Heart left ventricle (tissue), 16 donors: ENCODE results near the gene CNGB1. TPM values are rescaled to one million over a fixed set of nuclear protein-coding genes. Genes with fewer than 3 reads are reported as not detected.

Source experiments
- ATAC-seq, 4 donors: fragments of 200-7000 bp; cut with Tn5 transposase; one replicate each; pipeline ENCODE4 v1.9.1; 2020 to 2022; ENCODE audit warnings: moderate library complexity in 4 of 4, mild to moderate bottlenecking in 3 of 4, moderate number of reproducible peaks in 1 of 4
- DNase-seq, 5 donors: peaks; one replicate each; pipeline ENCODE4 v3.0.0-alpha.2; 2020
- H3K27ac ChIP-seq, 12 donors: fragments of 200-600 bp; sonication (generic) in 4 of 12; one replicate each; pipeline versions ENCODE4 v1.5.0 to v1.8.0; 2016 to 2022; ENCODE audit warnings: mild to moderate bottlenecking in 2 of 12
- H3K27me3 ChIP-seq, 9 donors: fragments of 200-600 bp; sonication (generic) in 2 of 9; one replicate each; pipeline versions ENCODE4 v1.5.1 to v1.8.0; 2016 to 2022; ENCODE audit warnings: mild to moderate bottlenecking in 3 of 9
- H3K36me3 ChIP-seq, 9 donors: fragments of 200-600 bp; sonication (generic) in 2 of 9; one replicate each; pipeline versions ENCODE4 v1.5.0 to v1.8.0; 2018 to 2022; ENCODE audit warnings: mild to moderate bottlenecking in 2 of 9
- H3K4me1 ChIP-seq, 12 donors: fragments of 200-600 bp; sonication (generic) in 4 of 12; one replicate each; pipeline versions ENCODE4 v1.5.0 to v1.8.0; 2016 to 2022; ENCODE audit warnings: mild to moderate bottlenecking in 3 of 12
- H3K4me3 ChIP-seq, 12 donors: fragments of 200-600 bp; sonication (generic) in 4 of 12; one replicate each; pipeline versions ENCODE4 v1.5.0 to v1.8.0; 2017 to 2022; ENCODE audit warnings: mild to moderate bottlenecking in 9 of 12, moderate library complexity in 4 of 12
- H3K9me3 ChIP-seq, 12 donors: fragments of 200-600 bp; sonication (generic) in 4 of 12; one replicate each; pipeline versions ENCODE4 v1.5.0 to v1.8.0; 2016 to 2022; ENCODE audit warnings: mild to moderate bottlenecking in 1 of 12
- CTCF ChIP-seq, 12 donors: fragments of 200-600 bp; sonication (generic) in 4 of 12; IDR thresholded peaks; one replicate each; pipeline versions ENCODE4 v1.5.0 to v1.8.0; 2018 to 2022; ENCODE audit warnings: antibody characterized with exemption in 12 of 12, mild to moderate bottlenecking in 5 of 12
- POLR2A ChIP-seq, 2 donors: fragments of 450-650 bp; IDR thresholded peaks; one replicate each; pipeline ENCODE4 v1.6.1; 2017; ENCODE audit warnings: antibody characterized with exemption in 2 of 2, mild to moderate bottlenecking in 2 of 2, moderate library complexity in 2 of 2
- WGBS, 4 donors: extraction: QIAGEN DNeasy Blood & Tissue Kit in 2 of 4; methylation state at CpG; one replicate each; pipeline versions ENCODE4 v1.1.5 to v1.1.7; 2013 to 2018; 5-methylcytosine and 5-hydroxymethylcytosine counted together
- intact Hi-C, 10 donors: fragments of 100-400 bp; cut with DNase I; formaldehyde crosslinking; loops; one replicate each; pipeline versions ENCODE4 v1.11.1 to v1.14.2; 2022
- polyA plus RNA-seq, 2 donors: library from polyadenylated mRNA; stranded (reverse); fragments of 200-250 nt; gene quantifications; one replicate each; pipeline ENCODE4 v1.2.3, GENCODE V29; 2013
- total RNA-seq, 9 donors: library from RNA; depleted of rRNA in 2 of 9; stranded (reverse); fragments of >200 nt in 2 of 9; fragmentation: NEBNext Ultra II Directional in 3 of 9; extraction: Animal tissue kit (Norgen Biotek cat#: 25700) in 3 of 9; gene quantifications; one replicate each; pipeline versions ENCODE4 v1.1.0 to v1.2.4, GENCODE V29; 2016 to 2023
- donor health status: ischemic (EF 13 %, LVEDD 7.1; RV severe dilation, severe dysfunction).
- donor health status: healthy with polysubstance abuse.
- donor health status: DM: no; HTN: yes; CAD: no.
- donor health status: DM: no; HTN: no; CAD: no.
- donor health status: ischemic (EF 25% LVEDD 6.9; RV normal size, moderate dysfunction).
- donor health status: ischemic (EF 25% LVEDD 5.7; RV mildly dilated, moderate dysfunction).
- donor health status: healthy.
- donor health status: DM: yes; HTN: yes; CAD: no.
- donor health status: ischemic (EF 35%, LVEDD 5.7; RV mildly dilated, moderate dysfunction).
- donor health status: nonischemic (EF 11% LVEDD 7.7; RV severe dilation, severe dysfunction).
- donor health status: DM: yes; HTN: yes; CAD: no.
- donor health status: PGD.
- donor health status: ischemic (EF 29% LVEDD 5.4; RV normal size, mild dysfunction).
- donor health status: nonischemic (EF 23%, LVEDD 6.1; RV moderate dilation, normal function).

Gene CNGB1
- total and polyA plus RNA-seq, 11 donors: not detected

DNA sequence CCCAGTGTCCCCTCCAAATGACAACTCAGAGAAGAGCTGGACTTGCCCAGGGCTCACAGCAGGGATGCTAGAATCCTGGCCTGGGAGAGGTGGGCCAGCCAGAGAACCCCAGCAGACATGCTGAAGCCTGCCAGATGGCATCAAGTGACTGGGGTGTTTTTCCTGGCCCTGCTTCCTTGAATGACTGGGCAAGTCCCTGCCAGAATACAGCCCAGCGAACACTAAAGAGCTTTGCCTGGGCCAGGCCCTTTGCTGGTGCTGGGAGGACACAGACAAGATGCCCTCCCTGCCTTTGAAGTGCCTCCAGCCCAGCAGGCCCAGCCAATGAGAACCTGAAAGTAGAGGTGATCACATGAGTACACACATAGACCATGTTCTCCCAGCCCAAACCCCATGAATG is 18.0 kb upstream of the CNGB1 start:
- peak; percentile 43 to 82 (median 68) for ATAC-seq
- peak in 4 of 5 donors; percentile 28 to 80 (median 52) for DNase-seq
- intact Hi-C loops: loop anchor here in 1 of 10 donors (10.0 kb wide), 1 partner anchor 404 kb away; no protein-coding TSS in a partner anchor
- Histone ChIP-seq H3K36me3 (peaks cover 0 to 6% (median 2%) of the 10 kb centered on the region in 9 donors), H3K27me3 (peaks cover 0 to 11% (median 0%) of the 10 kb centered on the region in 9 donors), H3K9me3 (no peaks in the 10 kb centered on the region), H3K4me1 (peaks cover 0 to 23% (median 10%) of the 10 kb centered on the region in 12 donors), H3K27ac (peak overlapping the region in 2 of 12 donors; percentile 7 to 49), H3K4me3 (no peak overlapping the region)
- TF ChIP-seq CTCF (IDR thresholded peaks at IDR 0.05): no peak
- TF ChIP-seq POLR2A (IDR thresholded peaks at IDR 0.05): no peak
- WGBS, 4 donors: 33 to 83% (median 49%) methylated on average over 1 of the region's 1 CpG

DNA sequence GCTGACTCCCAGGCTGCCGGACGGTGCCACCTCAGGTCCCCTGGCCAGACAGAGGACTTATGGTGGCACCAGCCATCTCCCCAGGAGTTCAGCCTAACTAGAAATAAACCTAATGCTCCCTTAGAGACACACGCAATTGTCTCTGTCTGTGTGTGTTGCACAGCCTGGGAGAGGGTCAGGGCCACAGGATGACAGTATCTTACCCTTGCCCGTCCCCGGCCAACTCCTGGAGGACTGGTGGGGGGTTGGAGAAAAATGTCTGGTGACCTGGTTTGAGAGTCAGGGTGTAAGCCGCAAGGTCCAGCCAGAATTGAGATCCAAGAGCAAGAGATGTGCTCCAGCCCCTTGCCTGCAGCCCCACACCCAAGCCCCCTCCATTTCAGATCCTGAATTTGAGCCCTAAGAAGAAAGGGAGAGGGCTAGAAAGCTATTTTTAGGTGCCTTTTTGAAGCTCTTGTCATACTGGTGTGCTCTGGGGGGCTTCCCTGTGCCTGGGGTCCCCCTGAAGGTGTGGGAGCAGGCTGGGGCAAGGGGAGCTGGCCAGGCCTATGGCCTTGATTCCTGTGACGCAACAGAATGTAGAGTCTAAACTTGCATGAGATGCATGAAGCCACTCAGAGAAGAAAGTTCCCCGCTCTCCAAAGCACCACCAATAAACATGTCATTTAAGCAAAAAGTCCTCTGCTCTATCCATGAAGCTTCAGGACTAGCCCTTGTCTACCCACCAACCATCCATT is 16.7 kb upstream of the CNGB1 start:
- peaks cover 0 to 22% (median 10%) of the 10 kb centered on the region in 12 donors for H3K4me1 ChIP-seq
- no peaks in the 10 kb centered on the region for H3K36me3 ChIP-seq
- H3K27ac ChIP-seq: no peak overlapping the region
- H3K4me3 ChIP-seq: no peak overlapping the region
- H3K9me3 ChIP-seq: no peaks in the 10 kb centered on the region
- ATAC-seq (no peak), DNase-seq (peak in 1 of 5 donors; percentile 44)
- intact Hi-C loops: loop anchor here in 1 of 10 donors (10.0 kb wide), 1 partner anchor 403 kb away; no protein-coding TSS in a partner anchor
- 96 to 98% (median 97%) methylated on average over 8 of the region's 8 CpGs for WGBS, 4 donors
- H3K27me3 ChIP-seq: peaks cover 0 to 12% (median 0%) of the 10 kb centered on the region in 9 donors
- TF ChIP-seq POLR2A (IDR thresholded peaks at IDR 0.05): no peak
- TF ChIP-seq CTCF (IDR thresholded peaks at IDR 0.05): no peak

- peaks cover 0 to 12% (median 0%) of the 10 kb centered on the region in 9 donors for H3K27me3 ChIP-seq
- TF ChIP-seq CTCF (IDR thresholded peaks at IDR 0.05) (no peak), POLR2A (IDR thresholded peaks at IDR 0.05) (no peak)
- no peaks in the 10 kb centered on the region for H3K36me3 ChIP-seq
- DNase-seq: peak in 1 of 5 donors; percentile 7
- H3K9me3 ChIP-seq: no peaks in the 10 kb centered on the region
- intact Hi-C loops: loop anchor here in 1 of 10 donors (10.0 kb wide), 1 partner anchor 401 kb away; no protein-coding TSS in a partner anchor
- no peak overlapping the region for H3K27ac ChIP-seq
- WGBS, 4 donors: 63 to 74% (median 70%) methylated on average over 9 of the region's 9 CpGs
- H3K4me1 ChIP-seq: peaks cover 0 to 22% (median 10%) of the 10 kb centered on the region in 12 donors
- ATAC-seq: no peak
- no peak overlapping the region for H3K4me3 ChIP-seq
These were observed 15.3 kb upstream of the CNGB1 start for GRCh38 chr16:57986196-57986595.
